Globus pallidus (tissue), 1 donor: ENCODE data around the gene NEK7.
"Not testable (repeated sequence)": the region's sequence is repeated elsewhere in the genome, so short reads cannot be mapped to it uniquely, and the experiment has no call there.

ENCODE experiments used
- DNase-seq: peaks from one replicate; pipeline ENCODE4 v3.0.0-alpha.2; 2015; ENCODE audit warnings: low spot score

The NEK7 gene

DNA sequence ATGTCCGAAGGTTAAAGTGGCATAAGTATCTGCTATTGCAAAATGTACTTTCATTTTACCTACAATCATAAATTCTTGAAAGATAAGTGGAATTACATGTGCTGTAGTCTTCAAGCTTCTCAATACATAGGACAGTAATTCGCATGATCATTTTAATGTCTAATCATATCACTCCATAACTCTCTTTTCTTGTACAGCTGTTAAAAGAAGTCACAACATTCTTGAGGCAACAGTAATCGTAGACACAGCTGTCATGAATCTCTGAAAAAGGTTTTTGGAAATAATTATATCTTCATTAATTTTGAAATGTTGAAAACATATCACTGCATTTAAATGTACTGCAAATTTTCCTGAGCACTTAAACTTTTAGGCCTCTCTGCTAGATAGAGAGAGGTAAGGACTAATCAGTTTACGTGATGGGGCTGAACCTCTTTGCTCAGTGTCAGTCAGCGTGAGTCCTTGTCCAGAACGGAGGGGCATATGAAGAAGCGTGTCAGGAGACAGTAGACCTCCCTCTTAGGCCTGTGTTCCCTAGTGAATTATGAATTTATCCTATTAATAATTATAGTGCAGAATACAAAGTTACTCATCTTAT lies 133.4 kb downstream of the NEK7 start:
- no peak for DNase-seq

GRCh38 chr1:198291036-198291435 lies 134.2 kb downstream of the NEK7 start:
- no peak for DNase-seq

DNA sequence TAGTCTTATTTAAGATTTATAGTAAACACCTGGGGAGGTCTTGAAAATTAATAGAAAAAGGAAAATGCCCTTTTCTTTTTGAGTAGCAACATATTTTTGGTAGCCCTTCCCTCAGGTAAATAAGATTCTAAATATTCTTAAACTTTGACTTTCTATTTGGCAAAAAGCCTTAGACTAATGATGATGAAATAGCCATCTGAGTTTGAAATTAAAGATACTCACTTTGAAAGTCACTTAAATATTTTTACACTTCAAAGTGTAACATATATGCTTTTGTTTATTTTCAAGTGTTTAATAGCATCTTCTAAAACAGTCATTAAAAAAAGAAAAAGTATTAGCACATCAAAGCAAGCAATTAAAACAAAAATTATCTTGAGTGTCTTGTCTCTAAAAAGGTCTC lies 135.1 kb downstream of the NEK7 start:
- no peak for DNase-seq

DNA sequence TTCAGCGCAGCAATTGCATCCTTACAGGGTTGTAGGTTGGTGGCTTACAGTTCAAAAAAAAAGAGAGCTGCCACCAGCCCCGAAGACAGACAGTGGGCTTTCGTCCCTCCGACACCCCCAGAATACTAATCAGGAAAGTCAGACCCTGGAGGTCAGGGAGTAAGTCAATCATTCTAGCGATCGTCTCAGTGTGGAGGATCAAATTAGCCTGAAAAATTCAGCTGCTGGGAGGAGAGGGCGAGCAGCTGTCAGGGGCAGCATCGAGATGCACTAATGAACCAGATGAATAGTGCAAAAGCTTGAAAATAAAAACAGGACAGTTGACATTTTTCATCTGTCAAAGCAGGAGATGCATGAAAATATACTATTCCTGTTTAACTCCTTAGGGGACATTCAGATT lies 138.4 kb downstream of the NEK7 start:
- DNase-seq: no peak

- DNase-seq: no peak
Observed at GRCh38 chr1:198295971-198296370, 139.2 kb downstream of the NEK7 start.

DNA sequence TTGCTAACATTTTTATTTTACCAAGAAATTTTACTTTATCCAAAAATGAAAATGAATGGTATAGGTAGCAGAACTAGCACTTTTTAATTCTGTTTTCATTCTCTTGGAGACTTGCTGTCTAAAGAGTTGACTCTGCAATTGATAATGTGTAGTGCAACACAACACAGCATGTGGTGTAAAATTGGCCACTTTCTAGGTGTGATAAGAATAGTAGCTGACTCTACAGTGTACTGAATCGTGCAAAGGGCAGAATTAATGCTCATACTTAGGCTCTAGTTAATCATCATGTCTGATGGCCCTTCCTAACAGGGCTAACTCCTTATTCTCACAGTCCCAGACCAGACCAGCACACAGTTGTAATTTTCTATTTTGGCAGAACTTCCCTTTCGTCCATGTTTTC lies 140.5 kb downstream of the NEK7 start:
- no peak for DNase-seq

- no peak for DNase-seq
Observed at GRCh38 chr1:198298640-198299039, 141.8 kb downstream of the NEK7 start.

GRCh38 chr1:198300451-198300850 lies 143.7 kb downstream of the NEK7 start:
- DNase-seq: no peak

GRCh38 chr1:198304431-198304830 lies 147.6 kb downstream of the NEK7 start:
- no peak for DNase-seq

- DNase-seq: not testable (repeated sequence)
Observed at GRCh38 chr1:198314817-198315216, 158.0 kb downstream of the NEK7 start.

DNA sequence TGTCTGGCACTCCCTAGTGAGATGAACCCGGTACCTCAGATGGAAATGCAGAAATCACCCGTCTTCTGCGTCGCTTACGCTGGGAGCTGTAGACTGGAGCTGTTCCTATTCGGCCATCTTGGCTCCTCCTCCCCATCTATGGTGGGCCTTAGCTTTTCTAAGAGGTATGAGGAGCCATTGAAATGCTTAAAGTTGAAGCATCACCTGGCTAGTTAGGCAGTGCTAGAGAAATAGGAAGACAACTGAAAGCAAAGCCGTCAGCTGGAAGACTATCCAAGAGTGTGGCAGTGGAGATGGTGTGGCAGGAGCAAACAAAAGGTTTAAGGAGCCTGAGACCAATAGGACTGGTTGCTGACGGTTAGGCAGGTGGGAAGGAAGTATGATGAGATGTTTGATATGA lies 158.5 kb downstream of the NEK7 start:
- not testable (repeated sequence) for DNase-seq

- DNase-seq: peak; percentile 32
Observed at GRCh38 chr1:198316546-198317100, 159.8 kb downstream of the NEK7 start.

DNA sequence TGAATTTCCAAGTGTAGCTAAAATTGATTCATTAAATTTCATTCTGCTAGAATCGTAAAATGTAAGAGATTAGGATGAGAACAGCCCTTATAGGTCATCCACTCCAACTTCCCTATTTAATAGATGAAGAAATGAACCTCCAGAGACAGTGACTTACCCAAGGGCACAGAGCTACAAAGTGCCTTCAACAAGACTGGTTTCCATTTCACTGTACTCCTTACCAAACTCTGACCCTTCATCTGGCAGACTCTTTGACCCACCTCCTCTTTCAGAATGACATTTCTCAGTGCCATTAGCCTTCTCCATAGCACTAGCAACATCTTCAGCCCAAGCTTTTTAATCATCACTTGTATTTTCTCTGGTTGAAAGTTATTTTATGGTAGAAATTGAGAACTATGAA lies 161.3 kb downstream of the NEK7 start:
- DNase-seq: no peak

GRCh38 chr1:198320759-198321158 lies 164.0 kb downstream of the NEK7 start:
- DNase-seq: no peak

- no peak for DNase-seq
Observed at GRCh38 chr1:198326232-198326631, 169.4 kb downstream of the NEK7 start.

- DNase-seq: no peak
Observed at GRCh38 chr1:198326915-198327314, 170.1 kb downstream of the NEK7 start.

DNA sequence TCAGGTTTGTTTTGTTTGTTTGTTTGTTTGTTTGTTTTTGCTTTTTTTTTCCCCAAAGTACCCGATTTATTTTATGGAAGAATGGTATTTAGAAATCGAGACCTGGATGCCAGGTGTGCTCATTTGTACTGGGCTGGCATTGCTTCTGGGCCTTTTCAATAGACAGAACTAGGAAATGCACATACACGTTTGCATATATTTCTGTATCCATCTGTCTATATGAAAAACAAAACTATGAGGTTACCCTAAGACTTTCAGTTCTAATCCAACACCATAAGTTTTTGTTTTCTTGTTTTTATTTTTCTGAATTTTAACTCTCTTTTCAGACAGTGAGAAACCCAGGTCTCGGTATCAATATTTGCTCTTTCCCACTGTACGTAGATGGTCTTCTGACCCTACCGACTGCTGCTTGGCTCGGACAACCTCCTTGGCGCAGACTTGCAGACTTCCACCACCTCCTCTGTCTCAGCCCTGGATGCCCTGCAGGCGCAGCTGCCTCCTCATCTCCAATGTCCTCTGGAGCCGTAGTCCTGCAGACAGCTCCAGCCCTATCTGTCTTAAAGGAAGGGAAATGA lies 171.7 kb downstream of the NEK7 start:
- DNase-seq: no peak

GRCh38 chr1:198330982-198331615 lies 174.3 kb downstream of the NEK7 start:
- no peak for DNase-seq

DNA sequence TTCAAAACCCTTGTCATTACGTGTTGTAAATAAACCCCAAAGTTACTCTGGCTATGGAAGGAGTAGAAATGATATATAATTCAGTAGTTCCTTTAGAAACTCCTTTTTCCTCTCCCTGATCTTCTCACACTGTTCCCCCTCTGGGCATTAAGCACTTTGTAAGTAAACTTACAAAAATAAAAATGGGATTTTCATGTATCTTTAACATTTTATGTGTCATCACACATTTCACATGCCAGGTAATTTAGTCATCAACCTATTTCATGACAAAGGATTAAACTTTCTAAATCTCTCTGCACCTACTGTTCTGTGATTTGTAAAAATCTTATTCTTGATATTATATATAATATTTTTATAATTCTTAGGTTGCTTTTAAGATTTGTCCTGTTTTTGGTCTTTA lies 176.9 kb downstream of the NEK7 start:
- DNase-seq: no peak

DNA sequence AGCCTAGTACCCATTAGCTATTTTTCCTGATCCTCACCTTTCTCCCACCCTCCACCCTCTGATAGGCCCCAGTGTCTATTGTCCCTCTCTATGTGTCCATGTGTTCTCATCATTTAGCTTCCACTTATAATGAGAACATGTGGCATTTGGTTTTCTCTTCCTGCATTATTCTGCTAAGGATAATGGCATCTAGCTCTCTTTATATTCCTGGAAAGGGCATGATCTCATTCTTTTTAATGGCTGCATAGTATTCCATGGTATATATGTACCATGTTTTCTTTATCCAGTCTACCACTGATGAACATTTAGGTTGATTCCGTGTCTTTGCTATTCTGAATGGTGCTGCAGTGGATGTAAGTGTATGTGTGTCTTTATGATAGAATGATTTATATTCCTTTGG lies 178.9 kb downstream of the NEK7 start:
- no peak for DNase-seq

GRCh38 chr1:198337886-198338285 lies 181.1 kb downstream of the NEK7 start:
- DNase-seq: no peak

- no peak for DNase-seq
Observed at GRCh38 chr1:198340139-198340538, 183.3 kb downstream of the NEK7 start.

DNA sequence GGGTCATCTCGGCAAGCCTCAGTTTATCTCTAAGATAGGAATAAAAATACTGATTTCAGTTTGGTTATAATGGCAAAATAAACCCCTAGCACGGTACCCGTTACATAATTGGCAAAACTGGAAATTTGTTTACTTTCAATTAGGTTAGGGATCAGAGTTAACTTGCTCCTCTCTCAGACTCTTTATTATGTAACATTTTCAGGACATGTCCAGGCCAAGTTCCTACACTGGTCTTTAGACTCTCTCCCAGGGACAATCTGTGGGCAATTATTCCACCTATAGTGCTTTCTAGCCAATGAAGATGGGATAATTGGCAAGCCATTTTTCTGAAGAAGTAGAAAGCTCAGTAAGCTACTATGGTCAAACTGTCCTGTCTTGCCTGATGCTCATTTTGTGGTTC lies 189.4 kb downstream of the NEK7 start:
- DNase-seq: no peak

DNA sequence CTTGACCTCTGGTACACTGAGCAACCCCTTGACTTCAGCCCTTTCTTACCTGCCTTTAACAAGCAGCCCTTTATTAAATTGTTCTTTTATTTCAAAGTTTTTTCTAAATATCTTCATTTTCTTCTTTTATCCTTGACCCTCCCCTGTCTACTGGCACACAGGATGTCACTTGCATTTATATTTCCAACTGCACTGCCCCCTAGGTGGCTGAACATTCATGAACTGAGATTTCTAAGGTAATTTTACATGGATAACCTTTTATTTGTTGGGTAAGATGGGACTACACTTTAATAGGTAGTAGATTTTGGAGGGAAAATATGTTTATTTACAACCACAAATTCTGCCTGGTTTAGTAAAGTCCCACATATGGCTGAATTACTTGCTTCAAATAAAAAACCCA lies 193.7 kb downstream of the NEK7 start:
- no peak for DNase-seq
